ENCODE measurements around the gene COPG2. TPM values are rescaled to one million over a fixed set of nuclear protein-coding genes. Genes with fewer than 3 reads are reported as not detected.
A peak's percentile ranks its signal among the peaks of the same experiment; 100 is the strongest.

Gene COPG2
- total RNA-seq, 1 experiment from 2014 or later: 77.7 TPM

GRCh38 chr7:130655286-130655685 is 13.3 kb downstream of the COPG2 start:
- H4K91ac ChIP-seq (ENCODE audit: insufficient read length, low read depth, low read length): no peak overlapping the region
- no peak overlapping the region for H2BK5ac ChIP-seq (ENCODE audit: insufficient read length, low read length)
- no CpG with 5 or more reads among the region's 4 CpGs for WGBS (ENCODE audit: extremely low coverage, insufficient read length, low lambda C conversion rate)
- Mint-ChIP-seq H3K9me3 (no peaks in the 10 kb centered on the region), H3K4me1 (no peaks in the 10 kb centered on the region), H3K36me3 (ENCODE audit: insufficient read depth in 1 of 3, low read depth in 3 of 3) (peaks cover 2 to 30% (median 9%) of the 10 kb centered on the region in 3 experiments; a peak in 5 of 7 replicates), H3K27me3 (ENCODE audit: low read depth) (no peaks in the 10 kb centered on the region), H3K27ac (peak overlapping the region in 1 of 3 experiments; percentile 5; a peak in 1 of 7 replicates), H3K4me3 (no peak overlapping the region)
- H3K4me2 ChIP-seq (ENCODE audit: insufficient read depth, insufficient read length, low read length): no peak overlapping the region
- no peak overlapping the region for H3K18ac ChIP-seq (ENCODE audit: insufficient read length, low read depth, low read length)
- no peaks in the 10 kb centered on the region for H3K23me2 ChIP-seq (ENCODE audit: insufficient read length, low read depth, low read length, poor library complexity, severe bottlenecking)
- H4K5ac ChIP-seq (ENCODE audit: insufficient read length, low read depth, low read length): no peak overlapping the region
- H3T11ph ChIP-seq (ENCODE audit: low read length): no peak overlapping the region
- H2BK20ac ChIP-seq (ENCODE audit: low read depth, low read length, poor library complexity, severe bottlenecking): no peak overlapping the region
- no peaks in the 10 kb centered on the region for H4K20me1 ChIP-seq (ENCODE audit: control insufficient read depth, insufficient read depth, insufficient read length)
- no peaks in the 10 kb centered on the region for H3K4me1 ChIP-seq (ENCODE audit: insufficient read depth, low read length)
- no peak overlapping the region for H3K56ac ChIP-seq (ENCODE audit: insufficient read length, low read depth, low read length)
- H3K79me1 ChIP-seq (ENCODE audit: insufficient read depth, low read depth, low read length, poor library complexity, severe bottlenecking): no peaks in the 10 kb centered on the region
- no peak overlapping the region for H3K14ac ChIP-seq (ENCODE audit: insufficient read depth, low read length)
- TF ChIP-seq CTCF (conservative IDR thresholded peaks at IDR 0.05): no peak
- H3K27ac ChIP-seq (ENCODE audit: insufficient read length, low read depth, low read length): no peak overlapping the region
- no peak for DNase-seq
- H3K4ac ChIP-seq (ENCODE audit: low read depth, low read length): no peak overlapping the region
- no peak overlapping the region for H3K9ac ChIP-seq (ENCODE audit: extremely low read depth, insufficient read length, low read length)
- H3K23ac ChIP-seq (ENCODE audit: insufficient read length, low read depth, low read length): no peak overlapping the region
- H2BK12ac ChIP-seq (ENCODE audit: insufficient read length, low read depth, low read length): no peak overlapping the region
- H3K9me3 ChIP-seq (ENCODE audit: control insufficient read depth, low read depth, low read length): no peaks in the 10 kb centered on the region
- no peak overlapping the region for H2BK15ac ChIP-seq (ENCODE audit: low read depth, low read length)
- H2AK5ac ChIP-seq (ENCODE audit: insufficient read length, low read length): no peak overlapping the region
- no peak overlapping the region for H2AFZ ChIP-seq (ENCODE audit: low read length)
- H4K8ac ChIP-seq (replicated peaks; ENCODE audit: insufficient read length, low read depth, low read length): no peak overlapping the region
- H3K27me3 ChIP-seq (ENCODE audit: insufficient read depth, low read length): no peaks in the 10 kb centered on the region
- no peak overlapping the region for H2BK120ac ChIP-seq (ENCODE audit: low read depth, low read length, poor library complexity, severe bottlenecking)
- H3K79me2 ChIP-seq (ENCODE audit: insufficient read depth, low read length): no peaks in the 10 kb centered on the region
